Measurements from ENCODE around the gene COL12A1. TPM values are rescaled to one million over a fixed set of nuclear protein-coding genes. Genes with fewer than 3 reads are reported as not detected.

The COL12A1 gene
- 0.18 TPM in 1 of 2 replicates, not detected in the other for total RNA-seq (2011; cell fraction: chromatin; rRNA removed; ENCODE audit: low replicate concordance)
- total RNA-seq (2011; cell fraction: nucleolus; rRNA removed), result not detected in 2 replicates
- total RNA-seq (2011; cell fraction: nucleoplasm; rRNA removed), result not detected in 2 replicates
- total RNA-seq (2014; rRNA removed) (not detected in 2 replicates), total RNA-seq (2014; rRNA removed; fragmentation: Illumina TruSeq; extraction: Trizol) (not detected in 2 replicates), total RNA-seq (2015; rRNA removed; fragmentation: Illumina TruSeq; extraction: Trizol) (not detected in 2 replicates), total RNA-seq (2021) (0.11 and 0.20 TPM in 2 replicates), polyA plus RNA-seq (2011; rRNA removed) (0.01 TPM in 1 of 2 replicates, not detected in the other), polyA plus RNA-seq (2014; fragmentation: Illumina TruSeq; extraction: Trizol) (not detected in 2 replicates), polyA plus RNA-seq (2014; fragmentation: Nextera tagmentation; extraction: Ambion mirVana) (not detected), polyA plus RNA-seq (2014; rRNA removed) (0.01 TPM in 1 of 2 replicates, not detected in the other), polyA minus RNA-seq (2011; rRNA and poly(A)+ RNA removed) (0.27 TPM in 1 of 2 replicates, not detected in the other), Bru-seq, nascent RNA (percentile 8 among the genes with signal in this experiment), BruChase-seq, experiment 1, labeled RNA remaining after a 2-hour chase (percentile 38 among the genes with signal in this experiment), BruChase-seq, experiment 2, labeled RNA remaining after a 6-hour chase (percentile 38 among the genes with signal in this experiment)
- polyA plus RNA-seq (2011; cell fraction: cytosol; rRNA removed), result 0.01 TPM in 1 of 2 replicates, not detected in the other
- polyA plus RNA-seq (2011; cell fraction: nucleus; rRNA removed), result 0.04 and 0.08 TPM in 2 replicates
- polyA plus RNA-seq (2012), result 0.01 TPM in 1 of 2 replicates, not detected in the other
- polyA minus RNA-seq (2011; cell fraction: cytosol; rRNA and poly(A)+ RNA removed), result 1.5 and 1.8 TPM in 2 replicates
- 0.22 and 0.27 TPM in 2 replicates for polyA minus RNA-seq (2011; cell fraction: nucleus; rRNA and poly(A)+ RNA removed)
- long read RNA-seq, experiment 1, result 0 reads
- long read RNA-seq, experiment 2, result 0 reads
- long read RNA-seq, experiment 3, result 0 reads

- WGBS (ENCODE audit: insufficient coverage, low coverage, missing lambda C conversion rate), result 14% methylated on average over 39 of the region's 64 CpGs
- peaks cover 26 to 58% of the 10 kb centered on the region in 2 experiments; a peak in 4 of 5 replicates for H3K27me3 ChIP-seq (ENCODE audit: control insufficient read depth in 2 of 2, insufficient read depth in 2 of 2, low read length in 2 of 2)
Observed at GRCh38 chr6:75205776-75206575, at the start of gene COL12A1. Gene COL12A1, minus strand, starts transcription at chr6:75206053. Its CDS starts 3,261 bp downstream, at chr6:75202792.

More at GRCh38 chr6:75205776-75206575, at the start of gene COL12A1:
- no peak for FAIRE-seq
- peaks cover 0 to 16% of the 10 kb centered on the region in 2 experiments; a peak in 1 of 5 replicates for H3K4me1 ChIP-seq (replicated peaks in 1 of 2; ENCODE audit: control insufficient read depth in 2 of 2, insufficient read depth in 2 of 2, low read length in 2 of 2)
- H3K27ac ChIP-seq (ENCODE audit: extremely low read depth, low read depth, low read length), result no peak within 1 kb of the TSS
- no peak for ATAC-seq
- POLR2A ChIA-PET, result no interaction called here
- H4K20me1 ChIP-seq (replicated peaks; ENCODE audit: control insufficient read depth, insufficient read depth, low read length), result 0 out of 2 replicates have a peak, but pooled peaks cover 4% of the 10 kb centered on the region
- in situ Hi-C loops (cut with MboI), result no loop called here
- no peak within 1 kb of the TSS for H3K4me3 ChIP-seq
- H3K9ac ChIP-seq (ENCODE audit: insufficient read depth in 1 of 2, low read depth in 2 of 2, low read length in 2 of 2), result no peak within 1 kb of the TSS
- H3K9me3 ChIP-seq (replicated peaks; ENCODE audit: control insufficient read depth, insufficient read depth, low read depth, low read length), result no peaks in the 10 kb centered on the region
- no peak within 1 kb of the TSS for H3K4me2 ChIP-seq (ENCODE audit: insufficient read depth, low read length)
- no peak within 1 kb of the TSS for H2AFZ ChIP-seq (ENCODE audit: low read depth, low read length)
- BruUV-seq (replicated peaks), result no TSS peak
- intact Hi-C loops (cut with micrococcal nuclease), result loop anchor here (5.0 kb wide), 1 partner anchor 1404 kb away; no protein-coding TSS in a partner anchor
- TF ChIP-seq ZNF165 (CRISPR knock-in tag; IDR thresholded peaks at IDR 0.05; ENCODE audit: borderline replicate concordance) (no peak), RBM39 (optimal IDR thresholded peaks at IDR 0.05; ENCODE audit: low read depth, low read length) (no peak), ZNF134 (CRISPR knock-in tag; conservative IDR thresholded peaks at IDR 0.05) (no peak), ARHGAP35 (IDR thresholded peaks at IDR 0.05; ENCODE audit: partially characterized antibody) (no peak), NCOR1 (IDR thresholded peaks at IDR 0.05) (no peak), BCL6 (CRISPR knock-in tag; IDR thresholded peaks at IDR 0.05) (no peak), AFF4 (CRISPR knock-in tag; IDR thresholded peaks at IDR 0.05) (no peak), ZNF592 (IDR thresholded peaks at IDR 0.05) (no peak)
- H3K36me3 ChIP-seq (ENCODE audit: control insufficient read depth, insufficient read depth, low read length), result no peaks in the 10 kb centered on the region
- H3K79me2 ChIP-seq (ENCODE audit: control insufficient read depth, insufficient read depth, low read length), result no peaks in the 10 kb centered on the region
- CTCF ChIA-PET (ENCODE audit: low intra/inter-chr PET ratio), result no interaction called here
- H3K9me1 ChIP-seq (ENCODE audit: control insufficient read depth, insufficient read depth, low read length), result no peaks in the 10 kb centered on the region
- no peak for DNase-seq (ENCODE audit: extremely low read depth in 1 of 4, low spot score in 3 of 4)

Data from K562 (cell line).